Panc1 (cell line): ENCODE data around the gene IGF1R. TPM values are rescaled to one million over a fixed set of nuclear protein-coding genes. Genes with fewer than 3 reads are reported as not detected.
A peak's percentile ranks its signal among the peaks of the same experiment; 100 is the strongest.

Source experiments
- ATAC-seq: fragments of 200-7000 bp; cut with Tn5 transposase; 2 replicates; pipeline ENCODE4 v1.9.1; 2020; ENCODE audit warnings: mild to moderate bottlenecking, moderate library complexity
- BruUV-seq: library from RNA; stranded (reverse); fragments of 400-500 nt; replicated peaks from 2 replicates; lab custom pipeline; 2021; lab: Mats Ljungman, UMichigan
- CTCF ChIA-PET: fragments of 300-600 bp; sonication (Branson Sonifier 250); formaldehyde crosslinking; loops from one replicate; lab custom pipeline; 2022; ENCODE audit warnings: antibody characterized with exemption; lab: Charles Lee
- POLR2A ChIA-PET: fragments of 300-600 bp; sonication (Branson Sonifier 250); formaldehyde crosslinking; loops from one replicate; lab custom pipeline; 2022; ENCODE audit warnings: antibody characterized with exemption; lab: Charles Lee
- DNase-seq: peaks from one replicate; pipeline ENCODE4 v3.0.0-alpha.2; 2010; ENCODE audit warnings: low read depth, low spot score
- H3K27ac ChIP-seq: 2 replicates; pipeline ENCODE4 v1.5.1; 2011; ENCODE audit warnings: mild to moderate bottlenecking, low read length, inconsistent platforms
- H3K27me3 ChIP-seq: fragments of 200-500 bp; sonication (Bioruptor generic); 2 replicates; pipeline ENCODE4 v1.6.0; 2014; ENCODE audit warnings: low read length, inconsistent platforms; ENCODE audit not compliant: control insufficient read depth, insufficient read depth
- H3K36me3 ChIP-seq: fragments of 200-500 bp; sonication (Bioruptor generic); 2 replicates; pipeline ENCODE4 v1.5.1; 2014; ENCODE audit warnings: inconsistent platforms, mild to moderate bottlenecking, low read length, moderate library complexity; ENCODE audit not compliant: control insufficient read depth, insufficient read depth
- H3K4me1 ChIP-seq: 2 replicates; pipeline ENCODE4 v1.5.1; 2011; ENCODE audit warnings: inconsistent platforms, mild to moderate bottlenecking, low read length, moderate library complexity; ENCODE audit not compliant: control insufficient read depth, insufficient read depth
- H3K4me3 ChIP-seq, 2 experiments: 2 replicates each; pipeline ENCODE4 v1.5.1; 2011 to 2012; ENCODE audit warnings: low read depth in 2 of 2, low read length in 2 of 2, mild to moderate bottlenecking in 2 of 2, inconsistent platforms in 1 of 2, moderate library complexity in 1 of 2
- H3K9me3 ChIP-seq: fragments of 200-500 bp; sonication (Bioruptor generic); 2 replicates; pipeline ENCODE4 v1.5.1; 2014; ENCODE audit warnings: low read depth, mild to moderate bottlenecking, inconsistent platforms, low read length, moderate library complexity; ENCODE audit not compliant: control insufficient read depth, insufficient read depth
- POLR2AphosphoS5 ChIP-seq: IDR thresholded peaks from 2 replicates; pipeline ENCODE4 v1.6.1; 2012; ENCODE audit warnings: mild to moderate bottlenecking, low read depth, low read length, moderate library complexity
- SIN3A ChIP-seq: IDR thresholded peaks from 2 replicates; pipeline ENCODE4 v1.6.1; 2012; ENCODE audit warnings: low read depth, mild to moderate bottlenecking, low read length, moderate library complexity, borderline replicate concordance; ENCODE audit not compliant: insufficient read depth
- TCF7L2 ChIP-seq: IDR thresholded peaks from 2 replicates; pipeline ENCODE4 v1.6.1; 2011; ENCODE audit warnings: mild to moderate bottlenecking, low read depth, low read length, inconsistent platforms
- in situ Hi-C: cut with HindIII; loops from 2 replicates; pipeline ENCODE4 v1.10.0; 2016; ENCODE audit warnings: low sequenced_read_pairs, low pct_unique_long_range_greater_than_20kb
- intact Hi-C: fragments of 100-400 bp; cut with micrococcal nuclease; formaldehyde crosslinking; loops from one replicate; pipeline ENCODE4 v1.10.0; 2022; ENCODE audit not compliant: unreplicated experiment
- total RNA-seq: library from RNA; stranded (reverse); gene quantifications from one replicate; pipeline ENCODE4 v1.2.1, GENCODE V29; 2021; ENCODE audit not compliant: unreplicated experiment
- TF ChIP-seq, protein P1 (sequence below), 2 experiments: IDR thresholded peaks; 2 replicates each; pipeline ENCODE4 v1.6.1; 2011 to 2012; ENCODE audit warnings: low read depth in 2 of 2, control low read depth in 1 of 2, low read length in 1 of 2, mild to moderate bottlenecking in 1 of 2, moderate library complexity in 1 of 2; ENCODE audit not compliant: insufficient read depth in 1 of 2
- TF ChIP-seq, protein P2 (sequence below): fragments of 450-650 bp; IDR thresholded peaks from 2 replicates; pipeline ENCODE4 v1.5.1; 2017; ENCODE audit warnings: mild to moderate bottlenecking

Gene IGF1R
- total RNA-seq, 1 experiment from 2014 or later = 77.1 TPM

DNA sequence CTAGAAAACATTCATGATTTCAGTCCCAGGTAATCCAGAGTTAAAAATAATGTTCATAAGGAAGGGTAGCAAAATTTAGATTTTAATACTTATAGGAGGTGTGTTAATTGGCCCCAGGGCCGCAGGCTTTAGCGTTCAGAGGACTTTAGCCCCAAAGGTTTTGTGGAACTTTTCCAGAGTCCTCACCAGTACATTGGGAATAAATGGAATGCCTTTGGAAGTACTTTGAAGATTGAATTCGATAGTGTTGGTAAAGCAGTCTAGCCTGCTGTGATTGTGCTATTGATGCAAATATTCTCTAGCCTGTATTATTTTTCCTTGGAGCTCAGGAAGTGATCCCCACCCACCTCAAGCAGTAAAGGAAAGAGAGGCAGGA is 137.1 kb downstream of the IGF1R start:
- in situ Hi-C loops (no loop called here), intact Hi-C loops (no loop called here)
- Histone ChIP-seq H3K36me3 (no peaks in the 10 kb centered on the region), H3K27me3 (no peaks in the 10 kb centered on the region), H3K27ac (no peak overlapping the region), H3K4me3 (no peak overlapping the region), H3K4me1 (peaks cover 61% of the 10 kb centered on the region), H3K9me3 (no peaks in the 10 kb centered on the region)
- ChIA-PET POLR2A (no interaction called here), CTCF (no interaction called here)
- DNase-seq (no peak), ATAC-seq (no peak)
- no peak for TF ChIP-seq TCF7L2
- TF ChIP-seq, protein P1, sequence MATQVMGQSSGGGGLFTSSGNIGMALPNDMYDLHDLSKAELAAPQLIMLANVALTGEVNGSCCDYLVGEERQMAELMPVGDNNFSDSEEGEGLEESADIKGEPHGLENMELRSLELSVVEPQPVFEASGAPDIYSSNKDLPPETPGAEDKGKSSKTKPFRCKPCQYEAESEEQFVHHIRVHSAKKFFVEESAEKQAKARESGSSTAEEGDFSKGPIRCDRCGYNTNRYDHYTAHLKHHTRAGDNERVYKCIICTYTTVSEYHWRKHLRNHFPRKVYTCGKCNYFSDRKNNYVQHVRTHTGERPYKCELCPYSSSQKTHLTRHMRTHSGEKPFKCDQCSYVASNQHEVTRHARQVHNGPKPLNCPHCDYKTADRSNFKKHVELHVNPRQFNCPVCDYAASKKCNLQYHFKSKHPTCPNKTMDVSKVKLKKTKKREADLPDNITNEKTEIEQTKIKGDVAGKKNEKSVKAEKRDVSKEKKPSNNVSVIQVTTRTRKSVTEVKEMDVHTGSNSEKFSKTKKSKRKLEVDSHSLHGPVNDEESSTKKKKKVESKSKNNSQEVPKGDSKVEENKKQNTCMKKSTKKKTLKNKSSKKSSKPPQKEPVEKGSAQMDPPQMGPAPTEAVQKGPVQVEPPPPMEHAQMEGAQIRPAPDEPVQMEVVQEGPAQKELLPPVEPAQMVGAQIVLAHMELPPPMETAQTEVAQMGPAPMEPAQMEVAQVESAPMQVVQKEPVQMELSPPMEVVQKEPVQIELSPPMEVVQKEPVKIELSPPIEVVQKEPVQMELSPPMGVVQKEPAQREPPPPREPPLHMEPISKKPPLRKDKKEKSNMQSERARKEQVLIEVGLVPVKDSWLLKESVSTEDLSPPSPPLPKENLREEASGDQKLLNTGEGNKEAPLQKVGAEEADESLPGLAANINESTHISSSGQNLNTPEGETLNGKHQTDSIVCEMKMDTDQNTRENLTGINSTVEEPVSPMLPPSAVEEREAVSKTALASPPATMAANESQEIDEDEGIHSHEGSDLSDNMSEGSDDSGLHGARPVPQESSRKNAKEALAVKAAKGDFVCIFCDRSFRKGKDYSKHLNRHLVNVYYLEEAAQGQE (IDR thresholded peaks at IDR 0.05; ENCODE audit: insufficient read depth in 1 of 2, low read depth in 2 of 2, low read length in 1 of 2) = no peak
- no peak for TF ChIP-seq POLR2AphosphoS5
- TF ChIP-seq, protein P2, sequence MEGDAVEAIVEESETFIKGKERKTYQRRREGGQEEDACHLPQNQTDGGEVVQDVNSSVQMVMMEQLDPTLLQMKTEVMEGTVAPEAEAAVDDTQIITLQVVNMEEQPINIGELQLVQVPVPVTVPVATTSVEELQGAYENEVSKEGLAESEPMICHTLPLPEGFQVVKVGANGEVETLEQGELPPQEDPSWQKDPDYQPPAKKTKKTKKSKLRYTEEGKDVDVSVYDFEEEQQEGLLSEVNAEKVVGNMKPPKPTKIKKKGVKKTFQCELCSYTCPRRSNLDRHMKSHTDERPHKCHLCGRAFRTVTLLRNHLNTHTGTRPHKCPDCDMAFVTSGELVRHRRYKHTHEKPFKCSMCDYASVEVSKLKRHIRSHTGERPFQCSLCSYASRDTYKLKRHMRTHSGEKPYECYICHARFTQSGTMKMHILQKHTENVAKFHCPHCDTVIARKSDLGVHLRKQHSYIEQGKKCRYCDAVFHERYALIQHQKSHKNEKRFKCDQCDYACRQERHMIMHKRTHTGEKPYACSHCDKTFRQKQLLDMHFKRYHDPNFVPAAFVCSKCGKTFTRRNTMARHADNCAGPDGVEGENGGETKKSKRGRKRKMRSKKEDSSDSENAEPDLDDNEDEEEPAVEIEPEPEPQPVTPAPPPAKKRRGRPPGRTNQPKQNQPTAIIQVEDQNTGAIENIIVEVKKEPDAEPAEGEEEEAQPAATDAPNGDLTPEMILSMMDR = no peak
- TF ChIP-seq SIN3A = no peak
- BruUV-seq = no TSS peak

DNA sequence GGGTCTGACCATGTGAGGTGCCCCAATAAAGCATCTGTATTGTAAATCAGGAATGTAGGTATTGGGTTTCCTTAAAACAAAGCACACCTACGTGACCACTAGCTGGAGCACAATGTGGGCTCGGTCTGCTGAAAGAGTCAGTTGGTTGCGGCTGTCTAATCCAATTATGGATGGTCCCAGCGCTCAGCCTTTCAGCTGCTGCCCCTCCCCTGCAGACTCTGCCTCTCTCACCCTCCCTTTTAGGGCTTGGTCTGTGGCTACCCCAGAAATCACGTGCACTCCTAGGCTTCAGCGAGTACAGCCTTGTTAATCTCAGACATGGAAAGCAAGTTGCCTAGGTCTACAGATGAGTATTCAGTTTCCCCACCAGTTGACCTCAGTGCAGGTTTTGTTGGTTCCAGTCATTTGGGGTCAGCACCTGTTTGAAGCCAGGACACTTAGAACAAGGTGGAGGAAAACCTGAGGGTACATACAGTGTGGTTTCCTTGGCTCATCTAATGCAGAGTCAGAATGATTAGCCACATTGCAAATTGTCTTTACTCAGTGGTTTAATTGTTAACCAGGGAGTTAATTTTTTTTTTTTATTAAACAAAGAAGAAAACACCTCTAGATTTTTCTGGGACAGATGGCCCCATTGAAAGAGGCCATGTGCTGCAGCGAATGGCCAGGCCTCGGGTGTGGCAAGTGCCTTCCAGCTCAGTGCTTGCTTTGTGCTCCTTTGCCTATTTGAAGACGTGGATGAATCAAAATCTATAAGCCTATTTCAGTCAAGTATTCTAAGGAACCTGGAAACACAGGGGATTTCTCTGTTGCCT is 137.7 kb downstream of the IGF1R start:
- ChIA-PET POLR2A (no interaction called here), CTCF (interaction anchor here (0.7 kb wide), 1 partner anchor 653 kb away, joined by 3 read pairs; no protein-coding TSS in a partner anchor)
- no peaks in the 10 kb centered on the region for H3K36me3 ChIP-seq
- no peaks in the 10 kb centered on the region for H3K9me3 ChIP-seq
- H3K27me3 ChIP-seq = no peaks in the 10 kb centered on the region
- ATAC-seq (no peak), DNase-seq (no peak)
- H3K27ac ChIP-seq = peak overlapping the region; percentile 36; the same call in 1 of the 2 replicates
- no peak overlapping the region for H3K4me3 ChIP-seq
- no TSS peak for BruUV-seq
- intact Hi-C loops = no loop called here
- in situ Hi-C loops = no loop called here
- peaks cover 61% of the 10 kb centered on the region for H3K4me1 ChIP-seq
- TF ChIP-seq SIN3A = no peak
- TF ChIP-seq TCF7L2 = no peak
- TF ChIP-seq, protein P2 = no peak
- TF ChIP-seq POLR2AphosphoS5 = no peak
- TF ChIP-seq, protein P1 (IDR thresholded peaks at IDR 0.05; ENCODE audit: insufficient read depth in 1 of 2, low read depth in 2 of 2, low read length in 1 of 2) = no peak
